ENCODE results near the gene CDCP1.

- TF ChIP-seq POLR2A (IDR thresholded peaks at IDR 0.05; ENCODE audit: low read depth) = no peak
- TF ChIP-seq POLR2AphosphoS5 (IDR thresholded peaks at IDR 0.05) = no peak
Measured at GRCh38 chr3:45090855-45091254, 55.3 kb downstream of the CDCP1 start.
